ENCODE measurements around the gene PLAU.

Gene PLAU

GRCh38 chr10:73878365-73878764, 32.6 kb upstream of the PLAU start:
- Histone ChIP-seq H3K4ac (ENCODE audit: low read depth, low read length) (no peak overlapping the region), H3K14ac (ENCODE audit: low read length) (no peak overlapping the region)
- whole genome bisulfite sequencing (ENCODE audit: extremely low coverage, insufficient coverage, insufficient read length) = no CpG with 5 or more reads among the region's 1 CpG

GRCh38 chr10:73879296-73880173, 31.4 kb upstream of the PLAU start:
- H3K27ac ChIP-seq (ENCODE audit: low read depth, low read length) = no peak overlapping the region
- H3K4ac ChIP-seq (ENCODE audit: low read depth, low read length) = no peak overlapping the region
- H2AFZ ChIP-seq (ENCODE audit: insufficient read depth, low read length, poor library complexity) = no peak overlapping the region
- no peak overlapping the region for H3K18ac ChIP-seq (ENCODE audit: low read length)
- H2AK5ac ChIP-seq (ENCODE audit: low read length) = no peak overlapping the region
- no peaks in the 10 kb centered on the region for H3K36me3 ChIP-seq (ENCODE audit: control insufficient read depth in 1 of 2, insufficient read depth in 2 of 2, low read length in 2 of 2)
- H3K4me1 ChIP-seq (ENCODE audit: control insufficient read depth in 1 of 2, insufficient read depth in 2 of 2, low read length in 2 of 2) = peaks cover 10 to 13% of the 10 kb centered on the region in 2 experiments
- H4K12ac ChIP-seq (ENCODE audit: low read depth, low read length) = no peak overlapping the region
- H3K4me2 ChIP-seq (ENCODE audit: low read length) = no peak overlapping the region
- H3K79me1 ChIP-seq (ENCODE audit: low read length) = peaks cover 9% of the 10 kb centered on the region
- no peak overlapping the region for H2BK12ac ChIP-seq (ENCODE audit: low read length)
- H3K4me3 ChIP-seq (ENCODE audit: low read depth, low read length) = no peak overlapping the region
- no peaks in the 10 kb centered on the region for H3K27me3 ChIP-seq (ENCODE audit: insufficient read depth, low read length)
- H3K14ac ChIP-seq (ENCODE audit: low read length) = no peak overlapping the region
- H2BK5ac ChIP-seq (ENCODE audit: low read depth, low read length, poor library complexity) = no peak overlapping the region
- peaks cover 3% of the 10 kb centered on the region for H3K79me2 ChIP-seq (ENCODE audit: control insufficient read depth, insufficient read depth, low read length, poor library complexity)
- no peak overlapping the region for H3K9ac ChIP-seq (ENCODE audit: low read length)
- WGBS (ENCODE audit: extremely low coverage, insufficient coverage, insufficient read length) = no CpG with 5 or more reads among the region's 14 CpGs
- H3K9me3 ChIP-seq (ENCODE audit: insufficient read depth, low read depth, low read length) = no peaks in the 10 kb centered on the region
- no peak overlapping the region for H2BK120ac ChIP-seq (ENCODE audit: insufficient read depth, low read length, poor library complexity)
- peak; percentile 83 to 92 for DNase-seq
- no peak overlapping the region for H4K91ac ChIP-seq (ENCODE audit: low read depth, low read length)
- no peak overlapping the region for H3K23ac ChIP-seq (ENCODE audit: low read length)
- H4K8ac ChIP-seq (ENCODE audit: low read depth, low read length) = peak overlapping the region; percentile 17

More at GRCh38 chr10:73878365-73878764, 32.6 kb upstream of the PLAU start:
- Histone ChIP-seq H2BK5ac (ENCODE audit: low read depth, low read length, poor library complexity) (no peak overlapping the region), H3K23ac (ENCODE audit: low read length) (no peak overlapping the region), H3K18ac (ENCODE audit: low read length) (no peak overlapping the region), H4K12ac (ENCODE audit: low read depth, low read length) (no peak overlapping the region), H3K9ac (ENCODE audit: low read length) (no peak overlapping the region), H2BK120ac (ENCODE audit: insufficient read depth, low read length, poor library complexity) (no peak overlapping the region), H3K4me2 (ENCODE audit: low read length) (no peak overlapping the region), H4K8ac (ENCODE audit: low read depth, low read length) (no peak overlapping the region), H2AK5ac (ENCODE audit: low read length) (no peak overlapping the region), H3K79me2 (ENCODE audit: control insufficient read depth, insufficient read depth, low read length, poor library complexity) (peaks cover 4% of the 10 kb centered on the region), H4K91ac (ENCODE audit: low read depth, low read length) (no peak overlapping the region), H3K27me3 (ENCODE audit: insufficient read depth, low read length) (no peaks in the 10 kb centered on the region), H3K79me1 (ENCODE audit: low read length) (peaks cover 13% of the 10 kb centered on the region), H3K36me3 (ENCODE audit: control insufficient read depth in 1 of 2, insufficient read depth in 2 of 2, low read length in 2 of 2) (no peaks in the 10 kb centered on the region), H3K4me1 (ENCODE audit: control insufficient read depth in 1 of 2, insufficient read depth in 2 of 2, low read length in 2 of 2) (peaks cover 10 to 13% of the 10 kb centered on the region in 2 experiments), H3K27ac (ENCODE audit: low read depth, low read length) (no peak overlapping the region), H2AFZ (ENCODE audit: insufficient read depth, low read length, poor library complexity) (no peak overlapping the region), H2BK12ac (ENCODE audit: low read length) (no peak overlapping the region), H3K4me3 (ENCODE audit: low read depth, low read length) (no peak overlapping the region), H3K9me3 (ENCODE audit: insufficient read depth, low read depth, low read length) (no peaks in the 10 kb centered on the region)
- DNase-seq = no peak

- H3K9ac ChIP-seq (ENCODE audit: low read length) = no peak overlapping the region
- H3K14ac ChIP-seq (ENCODE audit: low read length) = no peak overlapping the region
Observed at GRCh38 chr10:73881221-73881919, 29.6 kb upstream of the PLAU start.

GRCh38 chr10:73884017-73884416, 26.9 kb upstream of the PLAU start:
- no peak overlapping the region for H4K8ac ChIP-seq (ENCODE audit: low read depth, low read length)
- H2AFZ ChIP-seq (ENCODE audit: insufficient read depth, low read length, poor library complexity) = no peak overlapping the region
- H3K14ac ChIP-seq (ENCODE audit: low read length) = no peak overlapping the region
- WGBS (ENCODE audit: extremely low coverage, insufficient coverage, insufficient read length) = no CpG with 5 or more reads among the region's 3 CpGs
- H3K79me1 ChIP-seq (ENCODE audit: low read length) = peaks cover 16% of the 10 kb centered on the region
- DNase-seq = no peak
- H3K18ac ChIP-seq (ENCODE audit: low read length) = no peak overlapping the region
- H3K4me3 ChIP-seq (ENCODE audit: low read depth, low read length) = no peak overlapping the region
- H3K27ac ChIP-seq (ENCODE audit: low read depth, low read length) = no peak overlapping the region
- H4K12ac ChIP-seq (ENCODE audit: low read depth, low read length) = no peak overlapping the region
- no peak overlapping the region for H2BK12ac ChIP-seq (ENCODE audit: low read length)
- H3K36me3 ChIP-seq (ENCODE audit: control insufficient read depth in 1 of 2, insufficient read depth in 2 of 2, low read length in 2 of 2) = no peaks in the 10 kb centered on the region
- H2BK5ac ChIP-seq (ENCODE audit: low read depth, low read length, poor library complexity) = no peak overlapping the region
- no peak overlapping the region for H4K91ac ChIP-seq (ENCODE audit: low read depth, low read length)
- H3K27me3 ChIP-seq (ENCODE audit: insufficient read depth, low read length) = no peaks in the 10 kb centered on the region
- H2AK5ac ChIP-seq (ENCODE audit: low read length) = no peak overlapping the region
- peaks cover 19 to 23% of the 10 kb centered on the region in 2 experiments for H3K4me1 ChIP-seq (ENCODE audit: control insufficient read depth in 1 of 2, insufficient read depth in 2 of 2, low read length in 2 of 2)
- H3K79me2 ChIP-seq (ENCODE audit: control insufficient read depth, insufficient read depth, low read length, poor library complexity) = peaks cover 2% of the 10 kb centered on the region
- no peaks in the 10 kb centered on the region for H3K9me3 ChIP-seq (ENCODE audit: insufficient read depth, low read depth, low read length)
- no peak overlapping the region for H3K4ac ChIP-seq (ENCODE audit: low read depth, low read length)
- H3K9ac ChIP-seq (ENCODE audit: low read length) = no peak overlapping the region
- no peak overlapping the region for H3K4me2 ChIP-seq (ENCODE audit: low read length)
- H2BK120ac ChIP-seq (ENCODE audit: insufficient read depth, low read length, poor library complexity) = no peak overlapping the region
- no peak overlapping the region for H3K23ac ChIP-seq (ENCODE audit: low read length)

More at GRCh38 chr10:73881221-73881919, 29.6 kb upstream of the PLAU start:
- Histone ChIP-seq H3K4me1 (ENCODE audit: control insufficient read depth in 1 of 2, insufficient read depth in 2 of 2, low read length in 2 of 2) (peaks cover 8% of the 10 kb centered on the region in 2 experiments), H2BK120ac (ENCODE audit: insufficient read depth, low read length, poor library complexity) (no peak overlapping the region), H3K27me3 (ENCODE audit: insufficient read depth, low read length) (no peaks in the 10 kb centered on the region), H3K4ac (ENCODE audit: low read depth, low read length) (no peak overlapping the region), H3K4me3 (ENCODE audit: low read depth, low read length) (no peak overlapping the region), H4K91ac (ENCODE audit: low read depth, low read length) (no peak overlapping the region), H3K79me1 (ENCODE audit: low read length) (peaks cover 3% of the 10 kb centered on the region), H3K9me3 (ENCODE audit: insufficient read depth, low read depth, low read length) (no peaks in the 10 kb centered on the region), H2AK5ac (ENCODE audit: low read length) (no peak overlapping the region), H3K79me2 (ENCODE audit: control insufficient read depth, insufficient read depth, low read length, poor library complexity) (no peaks in the 10 kb centered on the region), H2BK5ac (ENCODE audit: low read depth, low read length, poor library complexity) (no peak overlapping the region), H2BK12ac (ENCODE audit: low read length) (no peak overlapping the region), H4K8ac (ENCODE audit: low read depth, low read length) (no peak overlapping the region), H3K18ac (ENCODE audit: low read length) (no peak overlapping the region), H2AFZ (ENCODE audit: insufficient read depth, low read length, poor library complexity) (no peak overlapping the region), H3K27ac (ENCODE audit: low read depth, low read length) (no peak overlapping the region), H3K23ac (ENCODE audit: low read length) (no peak overlapping the region), H3K4me2 (ENCODE audit: low read length) (no peak overlapping the region), H3K36me3 (ENCODE audit: control insufficient read depth in 1 of 2, insufficient read depth in 2 of 2, low read length in 2 of 2) (no peaks in the 10 kb centered on the region), H4K12ac (ENCODE audit: low read depth, low read length) (no peak overlapping the region)
- WGBS (ENCODE audit: extremely low coverage, insufficient coverage, insufficient read length) = no CpG with 5 or more reads among the region's 3 CpGs
- DNase-seq = no peak
